ENCODE results near the gene TMEM101.

- TF ChIP-seq EZH2 (IDR thresholded peaks at IDR 0.05; ENCODE audit: borderline replicate concordance, low read depth, low read length, poor library complexity, severe bottlenecking) (no peak), CTCF (conservative IDR thresholded peaks at IDR 0.05; ENCODE audit: low read depth, low read length) (no peak)
These were observed 3.7 kb downstream of the TMEM101 start for GRCh38 chr17:44010966-44011647.

Data from A673 (cell line).